Stimulated activated CD4-positive, alpha-beta T cell treated with anti-CD3 and anti-CD28 coated beads, Interleukin-12 subunit alpha, Interleukin-12 subunit beta, amount 100 ng/mL, for 48 hours (primary cell): Measurements from ENCODE around the gene TRIM26.

Source experiments
- DNase-seq, 3 donors: peaks; one replicate each; pipeline ENCODE4 v3.0.0-alpha.2; 2020; ENCODE audit warnings: low read depth in 2 of 3, low spot score in 1 of 3

The TRIM26 gene

GRCh38 chr6:30211899-30212298 is 1.3 kb downstream of the TRIM26 start:
- no peak for DNase-seq

- no peak for DNase-seq
Observed at GRCh38 chr6:30211306-30211705, 1.9 kb downstream of the TRIM26 start.

- no peak for DNase-seq
Observed at GRCh38 chr6:30207619-30208295, 5.4 kb downstream of the TRIM26 start.

GRCh38 chr6:30206799-30207618 is 6.2 kb downstream of the TRIM26 start:
- no peak for DNase-seq

DNA sequence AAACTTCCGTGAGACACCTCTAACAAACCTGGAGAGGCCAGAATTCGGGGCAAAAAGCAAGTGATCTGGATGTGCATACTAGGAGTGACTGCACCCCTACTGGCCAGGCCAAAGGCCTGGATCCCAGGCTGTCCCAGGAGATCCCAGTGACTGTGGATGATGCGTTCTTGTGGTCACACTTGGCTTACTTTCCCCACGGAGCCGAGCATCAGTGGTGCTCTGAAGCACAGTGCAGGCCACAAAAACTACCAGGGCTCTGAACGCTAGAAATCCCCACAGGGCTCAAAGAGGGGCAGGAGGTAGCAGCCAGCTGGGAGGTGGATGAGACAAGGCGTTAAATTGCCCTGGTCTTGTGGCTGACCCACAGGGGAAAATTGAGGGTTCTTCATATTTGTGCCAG is 7.1 kb downstream of the TRIM26 start:
- no peak for DNase-seq

DNA sequence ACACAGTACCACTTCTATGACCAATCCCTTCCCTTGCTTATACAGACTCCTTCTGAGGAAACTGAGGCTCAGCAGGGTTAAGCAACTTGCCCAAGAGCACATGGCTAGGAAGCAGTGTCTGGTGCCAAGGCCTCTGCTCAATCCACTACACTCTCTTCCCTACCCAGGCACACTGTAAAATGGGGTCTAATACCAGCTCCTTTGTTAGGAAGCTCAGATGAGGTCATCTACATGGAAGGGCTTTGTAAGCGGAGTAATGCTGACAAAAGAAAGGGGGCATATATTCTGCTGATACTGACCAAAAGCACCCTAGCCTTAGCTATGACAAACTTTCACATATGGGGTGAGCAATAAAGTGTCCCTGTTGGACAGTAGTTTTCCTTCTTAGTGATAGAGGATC is 9.1 kb downstream of the TRIM26 start:
- DNase-seq = no peak

DNA sequence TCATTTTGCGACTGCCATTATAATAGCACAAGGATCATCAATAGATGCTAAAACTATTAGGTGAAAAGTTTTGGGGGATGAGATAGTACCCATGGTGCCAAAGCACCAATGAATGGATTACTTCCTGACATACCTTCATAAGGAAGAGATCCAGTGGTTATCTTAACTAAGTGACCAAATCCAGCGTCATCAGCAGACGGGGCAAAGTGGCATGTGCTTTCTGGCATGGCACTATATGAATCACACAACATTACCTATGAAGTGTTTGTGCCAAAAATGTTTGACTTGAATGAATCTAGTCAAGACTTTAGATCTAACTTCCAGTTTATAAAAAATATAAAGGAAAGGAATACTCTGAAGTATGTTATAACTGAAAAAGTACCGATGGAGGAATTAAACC is 10.8 kb downstream of the TRIM26 start:
- DNase-seq = no peak

DNA sequence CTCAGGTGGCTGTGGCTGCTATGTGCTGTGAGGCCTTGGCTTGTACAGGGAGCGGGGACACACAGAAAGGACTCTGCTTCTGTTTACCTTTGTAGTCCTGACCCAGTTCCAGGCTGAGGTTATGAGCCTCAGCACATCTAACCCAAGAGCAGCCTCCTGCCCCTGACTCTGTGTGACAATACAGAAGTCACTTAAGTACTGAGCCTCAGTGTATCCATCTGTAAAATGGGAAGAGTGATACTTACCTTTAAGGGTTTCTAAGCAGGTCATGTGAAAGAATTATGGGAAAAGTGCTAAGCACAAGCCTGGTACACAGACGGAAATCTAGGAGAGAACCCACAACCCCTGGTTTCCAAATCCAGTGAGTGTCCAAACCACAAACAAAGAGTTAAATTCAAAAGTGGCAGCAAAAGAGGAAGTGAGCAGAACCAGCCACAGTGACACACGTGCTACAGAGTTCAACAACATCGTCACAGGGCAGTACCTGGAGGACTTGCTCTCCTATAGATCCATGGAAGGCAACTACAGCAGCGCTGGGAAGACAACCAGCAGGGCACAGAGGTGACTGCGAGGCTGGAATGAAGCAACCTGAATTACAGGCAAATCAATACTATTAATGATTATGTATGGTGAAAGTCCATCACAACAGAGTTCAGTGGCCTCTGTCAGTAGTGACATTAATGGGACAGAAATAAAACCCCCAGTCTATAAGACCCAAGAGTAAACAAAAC is 12.5 kb downstream of the TRIM26 start:
- no peak for DNase-seq

DNA sequence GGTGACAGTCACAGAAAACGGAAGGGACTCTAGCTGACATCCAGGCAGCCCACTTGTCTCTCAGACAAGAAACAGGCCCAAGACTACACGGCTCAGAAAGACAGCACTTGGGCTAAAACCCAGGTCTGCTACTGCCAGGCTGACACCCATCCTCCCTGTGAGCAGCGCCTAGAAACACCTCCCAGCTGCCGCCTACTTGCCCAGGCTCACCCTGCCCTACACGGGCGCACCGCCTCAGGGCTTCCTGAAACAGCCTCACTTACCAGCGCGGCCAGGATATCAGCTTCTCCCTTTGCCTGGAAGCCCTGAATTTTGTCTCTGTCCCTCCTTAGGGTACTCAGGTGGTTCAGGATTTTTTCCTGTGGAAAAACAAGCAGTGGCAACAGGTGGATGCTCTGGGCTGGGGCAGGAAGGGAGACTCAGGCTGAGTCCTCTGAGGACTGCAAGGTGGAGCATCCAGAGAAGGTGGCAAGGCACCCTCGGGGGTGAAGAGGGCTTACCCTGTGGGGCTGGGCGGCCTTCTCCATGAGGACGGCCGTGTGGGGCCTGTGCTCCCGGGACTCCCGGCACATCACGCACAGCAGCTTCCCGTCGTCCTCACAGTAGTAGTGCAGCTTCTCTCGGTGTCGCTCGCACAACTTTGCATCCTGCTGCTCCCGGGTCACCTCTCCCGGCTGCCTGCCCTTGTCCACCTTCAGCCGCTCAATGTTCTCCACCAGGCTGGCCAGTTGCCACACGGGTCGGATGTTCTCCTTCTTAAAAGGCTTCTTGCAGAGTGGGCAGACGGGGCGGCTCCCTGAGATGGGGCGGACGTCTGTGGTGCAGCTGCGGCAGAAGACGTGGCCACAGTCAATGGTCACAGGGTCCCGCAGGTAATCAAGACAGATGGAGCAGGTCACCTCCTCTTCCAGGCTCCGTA is 14.8 kb downstream of the TRIM26 start:
- DNase-seq = no peak

DNA sequence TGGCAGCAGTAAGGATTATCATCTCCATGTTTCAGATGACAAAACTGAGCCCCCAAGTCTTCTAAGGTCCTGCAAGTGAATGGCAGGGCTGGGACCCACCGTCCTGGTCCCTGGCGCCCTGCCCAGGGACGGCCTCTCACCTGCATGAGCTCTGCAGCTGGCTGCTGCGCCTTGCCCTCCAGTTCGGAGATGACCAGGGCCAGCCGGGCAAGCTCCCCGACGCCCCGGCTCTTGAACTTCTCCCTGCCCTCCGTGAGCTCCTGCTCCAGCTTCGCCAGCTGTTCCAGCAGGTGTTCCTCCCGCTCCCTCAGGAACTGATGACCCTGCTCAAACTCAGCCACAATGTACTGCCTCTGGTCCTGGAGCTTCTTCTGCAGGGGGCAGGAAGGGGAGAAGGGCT is 16.8 kb downstream of the TRIM26 start:
- no peak for DNase-seq

DNA sequence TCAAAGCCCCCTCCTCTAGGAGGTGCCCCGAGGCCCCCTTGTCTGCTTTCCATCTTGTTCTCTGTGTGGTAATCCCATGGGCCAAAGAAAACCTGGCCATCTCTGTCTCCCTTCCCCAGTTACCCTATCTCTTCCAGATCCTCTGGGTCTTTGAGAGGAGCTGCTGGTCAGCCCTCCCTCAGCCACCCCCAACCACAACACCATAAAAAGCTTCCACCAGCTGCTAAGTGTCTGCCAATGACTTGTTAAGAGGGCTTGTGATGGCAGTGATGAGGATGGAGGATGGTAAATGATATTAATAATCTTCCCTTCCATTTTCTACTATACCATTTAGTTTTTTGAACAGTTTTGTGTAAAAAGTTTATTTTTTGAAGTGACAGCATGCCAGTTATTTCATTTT is 17.3 kb downstream of the TRIM26 start:
- no peak for DNase-seq

GRCh38 chr6:30194797-30195690 is 18.2 kb downstream of the TRIM26 start:
- DNase-seq = no peak

- no peak for DNase-seq
Observed at GRCh38 chr6:30192076-30192475, 21.1 kb downstream of the TRIM26 start.

GRCh38 chr6:30188541-30188940 is 24.7 kb downstream of the TRIM26 start:
- DNase-seq = no peak

DNA sequence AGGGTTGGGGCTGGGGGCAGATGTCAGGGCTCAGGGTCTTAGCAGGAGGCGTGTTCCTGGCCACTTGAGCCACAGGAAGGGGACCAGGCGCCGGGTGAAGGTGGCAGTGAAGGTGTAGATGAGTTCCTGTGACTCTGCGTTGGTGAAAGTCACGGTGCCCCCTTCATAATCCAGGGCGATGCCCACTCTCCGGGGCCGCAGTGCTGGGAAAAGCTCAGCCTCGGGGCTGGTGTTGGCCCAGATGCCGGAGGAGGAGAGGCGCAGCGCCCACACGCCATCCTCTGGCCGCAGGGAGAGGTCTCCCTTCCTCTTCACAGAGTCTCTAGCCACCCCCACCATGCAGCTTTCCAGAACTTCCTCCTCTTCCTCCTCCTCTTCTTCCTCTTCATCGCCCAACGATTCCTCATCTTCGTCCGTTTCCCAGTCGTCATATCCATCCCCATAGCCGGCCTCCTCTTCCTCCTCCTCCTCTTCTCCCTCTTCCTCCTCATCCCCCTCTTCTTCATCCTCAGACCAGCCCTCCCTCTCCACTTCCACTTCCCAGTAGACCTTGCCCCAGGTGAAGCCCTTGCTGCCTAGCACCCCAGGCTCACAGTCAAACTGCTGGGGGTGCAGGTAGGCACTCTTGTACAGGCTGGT is 27.2 kb downstream of the TRIM26 start:
- DNase-seq = no peak

DNA sequence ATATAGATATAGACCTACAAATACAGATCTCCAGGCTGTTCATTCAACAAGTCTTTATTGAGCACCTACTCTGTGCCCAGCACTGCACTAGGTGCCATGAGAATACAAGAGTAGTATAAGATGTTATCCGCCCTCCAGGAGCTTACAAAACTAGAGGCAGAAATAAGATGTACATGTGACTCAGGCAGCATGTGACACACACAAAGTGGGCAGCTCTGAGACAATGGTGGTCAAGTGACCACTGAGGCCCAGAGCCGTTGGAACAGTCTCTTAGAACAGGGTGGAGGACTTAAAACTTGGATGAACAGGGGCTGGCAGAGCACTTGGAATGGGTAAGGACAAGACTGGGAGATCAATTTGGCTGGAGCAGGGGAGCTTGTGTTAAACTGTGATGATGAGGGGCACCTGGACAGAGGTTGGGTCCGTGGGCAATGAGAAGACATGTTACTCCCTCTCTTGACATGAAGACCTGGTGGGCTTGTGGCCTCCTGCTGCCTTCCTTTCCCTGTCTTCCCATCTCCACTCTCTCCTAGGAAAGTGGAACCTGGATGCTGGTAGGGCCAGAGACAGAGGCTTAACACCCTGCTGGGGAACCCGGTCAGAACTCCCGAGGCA is 28.7 kb downstream of the TRIM26 start:
- DNase-seq = no peak

- no peak for DNase-seq
Observed at GRCh38 chr6:30180145-30180544, 33.1 kb downstream of the TRIM26 start.

- no peak for DNase-seq
Observed at GRCh38 chr6:30178837-30179236, 34.4 kb downstream of the TRIM26 start.

DNA sequence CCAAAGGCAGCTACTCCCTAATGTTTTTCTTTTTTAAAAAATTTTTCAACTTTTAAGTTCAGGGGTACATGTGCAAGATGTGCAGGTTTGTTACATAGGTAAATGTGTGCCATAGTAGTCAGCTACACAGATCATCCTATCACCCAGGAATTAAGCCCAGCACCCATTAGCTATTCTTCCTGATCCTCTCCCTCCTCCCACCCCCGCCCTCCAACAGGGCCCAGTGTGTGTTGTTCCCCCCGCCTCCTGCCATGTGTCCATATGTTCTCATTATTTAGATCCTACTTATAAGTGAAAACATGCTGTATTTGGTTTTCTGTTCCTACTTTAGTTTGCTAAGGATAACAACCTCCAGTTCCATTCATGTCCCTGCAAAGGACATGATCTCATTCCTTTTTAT is 37.4 kb downstream of the TRIM26 start:
- DNase-seq = no peak
